ENCODE measurements around the gene REPIN1.

DNA sequence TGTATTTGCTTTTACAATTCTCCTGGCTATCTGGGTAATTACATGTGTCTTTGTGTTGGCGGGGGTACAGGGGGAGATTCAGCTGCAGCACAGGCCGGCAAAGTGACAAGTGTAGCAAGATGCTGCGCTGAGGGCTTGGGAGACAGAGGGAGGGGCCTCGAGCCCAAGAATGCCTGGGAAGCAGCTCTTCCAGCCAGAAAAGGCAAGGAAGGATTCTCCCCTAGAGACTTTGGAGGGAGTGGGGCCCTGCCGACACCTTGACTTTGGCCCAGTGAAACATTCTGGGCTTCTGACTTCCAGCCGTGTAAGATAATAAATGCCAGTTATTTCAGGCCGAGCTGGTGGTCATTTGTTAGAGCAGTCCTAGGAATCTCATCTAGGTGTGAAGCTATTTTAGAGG, 7.2 kb upstream of the REPIN1 start:
- TF ChIP-seq, protein P1, sequence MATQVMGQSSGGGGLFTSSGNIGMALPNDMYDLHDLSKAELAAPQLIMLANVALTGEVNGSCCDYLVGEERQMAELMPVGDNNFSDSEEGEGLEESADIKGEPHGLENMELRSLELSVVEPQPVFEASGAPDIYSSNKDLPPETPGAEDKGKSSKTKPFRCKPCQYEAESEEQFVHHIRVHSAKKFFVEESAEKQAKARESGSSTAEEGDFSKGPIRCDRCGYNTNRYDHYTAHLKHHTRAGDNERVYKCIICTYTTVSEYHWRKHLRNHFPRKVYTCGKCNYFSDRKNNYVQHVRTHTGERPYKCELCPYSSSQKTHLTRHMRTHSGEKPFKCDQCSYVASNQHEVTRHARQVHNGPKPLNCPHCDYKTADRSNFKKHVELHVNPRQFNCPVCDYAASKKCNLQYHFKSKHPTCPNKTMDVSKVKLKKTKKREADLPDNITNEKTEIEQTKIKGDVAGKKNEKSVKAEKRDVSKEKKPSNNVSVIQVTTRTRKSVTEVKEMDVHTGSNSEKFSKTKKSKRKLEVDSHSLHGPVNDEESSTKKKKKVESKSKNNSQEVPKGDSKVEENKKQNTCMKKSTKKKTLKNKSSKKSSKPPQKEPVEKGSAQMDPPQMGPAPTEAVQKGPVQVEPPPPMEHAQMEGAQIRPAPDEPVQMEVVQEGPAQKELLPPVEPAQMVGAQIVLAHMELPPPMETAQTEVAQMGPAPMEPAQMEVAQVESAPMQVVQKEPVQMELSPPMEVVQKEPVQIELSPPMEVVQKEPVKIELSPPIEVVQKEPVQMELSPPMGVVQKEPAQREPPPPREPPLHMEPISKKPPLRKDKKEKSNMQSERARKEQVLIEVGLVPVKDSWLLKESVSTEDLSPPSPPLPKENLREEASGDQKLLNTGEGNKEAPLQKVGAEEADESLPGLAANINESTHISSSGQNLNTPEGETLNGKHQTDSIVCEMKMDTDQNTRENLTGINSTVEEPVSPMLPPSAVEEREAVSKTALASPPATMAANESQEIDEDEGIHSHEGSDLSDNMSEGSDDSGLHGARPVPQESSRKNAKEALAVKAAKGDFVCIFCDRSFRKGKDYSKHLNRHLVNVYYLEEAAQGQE (IDR thresholded peaks at IDR 0.05; ENCODE audit: low read depth), result no peak
- TF ChIP-seq, protein P2, sequence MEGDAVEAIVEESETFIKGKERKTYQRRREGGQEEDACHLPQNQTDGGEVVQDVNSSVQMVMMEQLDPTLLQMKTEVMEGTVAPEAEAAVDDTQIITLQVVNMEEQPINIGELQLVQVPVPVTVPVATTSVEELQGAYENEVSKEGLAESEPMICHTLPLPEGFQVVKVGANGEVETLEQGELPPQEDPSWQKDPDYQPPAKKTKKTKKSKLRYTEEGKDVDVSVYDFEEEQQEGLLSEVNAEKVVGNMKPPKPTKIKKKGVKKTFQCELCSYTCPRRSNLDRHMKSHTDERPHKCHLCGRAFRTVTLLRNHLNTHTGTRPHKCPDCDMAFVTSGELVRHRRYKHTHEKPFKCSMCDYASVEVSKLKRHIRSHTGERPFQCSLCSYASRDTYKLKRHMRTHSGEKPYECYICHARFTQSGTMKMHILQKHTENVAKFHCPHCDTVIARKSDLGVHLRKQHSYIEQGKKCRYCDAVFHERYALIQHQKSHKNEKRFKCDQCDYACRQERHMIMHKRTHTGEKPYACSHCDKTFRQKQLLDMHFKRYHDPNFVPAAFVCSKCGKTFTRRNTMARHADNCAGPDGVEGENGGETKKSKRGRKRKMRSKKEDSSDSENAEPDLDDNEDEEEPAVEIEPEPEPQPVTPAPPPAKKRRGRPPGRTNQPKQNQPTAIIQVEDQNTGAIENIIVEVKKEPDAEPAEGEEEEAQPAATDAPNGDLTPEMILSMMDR (IDR thresholded peaks at IDR 0.05 in 2 of 3, conservative IDR thresholded peaks at IDR 0.05 in 1 of 3; ENCODE audit: borderline replicate concordance in 1 of 3, insufficient read depth in 1 of 3, low read depth in 2 of 3, low read length in 2 of 3), result no peak
- no peak for TF ChIP-seq POLR2A (IDR thresholded peaks at IDR 0.05; ENCODE audit: borderline replicate concordance, extremely low read depth, insufficient read depth, insufficient read length)
